AG04450 (cell line): ENCODE measurements around the gene CENPK. TPM values are rescaled to one million over a fixed set of nuclear protein-coding genes. Genes with fewer than 3 reads are reported as not detected.

ENCODE experiments used
- CTCF ChIA-PET: fragments of 300-600, 350-600 bp; formaldehyde crosslinking; extraction: SDS; loops from one replicate; lab custom pipeline; 2022; ENCODE audit warnings: antibody characterized with exemption, inconsistent platforms; lab: Charles Lee
- POLR2A ChIA-PET: fragments of 350-600 bp; formaldehyde crosslinking; extraction: SDS; loops from one replicate; lab custom pipeline; 2021; ENCODE audit warnings: antibody characterized with exemption, inconsistent platforms; lab: Yijun Ruan, JAX
- DNase-seq: peaks from one replicate; pipeline ENCODE4 v3.0.0-alpha.2; 2011; ENCODE audit warnings: low read depth, low spot score
- H3K27ac ChIP-seq: one replicate; pipeline ENCODE4 v1.5.1; 2012; ENCODE audit warnings: low read depth, low read length, control low read depth
- H3K27me3 ChIP-seq: one replicate; pipeline ENCODE4 v1.6.0; 2012; ENCODE audit warnings: low read length; ENCODE audit not compliant: control insufficient read depth, insufficient read depth
- H3K4me3 ChIP-seq: 2 replicates; pipeline ENCODE4 v1.5.1; 2011; ENCODE audit warnings: mild to moderate bottlenecking, low read depth, low read length, control low read depth
- H3K9me3 ChIP-seq: 2 replicates; pipeline ENCODE4 v1.5.1; 2012; ENCODE audit warnings: low read length; ENCODE audit not compliant: control insufficient read depth, insufficient read depth
- polyA plus RNA-seq: library from polyadenylated mRNA; depleted of rRNA; stranded (reverse); fragments of >200 nt; gene quantifications from 2 replicates; pipeline ENCODE4 v1.2.3, GENCODE V29; 2011
- TF ChIP-seq, protein P1 (sequence below): IDR thresholded peaks from 2 replicates; pipeline ENCODE4 v1.5.1; 2011; ENCODE audit warnings: low read depth, low read length, control low read depth, inconsistent platforms

Gene CENPK
- polyA plus RNA-seq, 1 experiment: 6.4 TPM

DNA sequence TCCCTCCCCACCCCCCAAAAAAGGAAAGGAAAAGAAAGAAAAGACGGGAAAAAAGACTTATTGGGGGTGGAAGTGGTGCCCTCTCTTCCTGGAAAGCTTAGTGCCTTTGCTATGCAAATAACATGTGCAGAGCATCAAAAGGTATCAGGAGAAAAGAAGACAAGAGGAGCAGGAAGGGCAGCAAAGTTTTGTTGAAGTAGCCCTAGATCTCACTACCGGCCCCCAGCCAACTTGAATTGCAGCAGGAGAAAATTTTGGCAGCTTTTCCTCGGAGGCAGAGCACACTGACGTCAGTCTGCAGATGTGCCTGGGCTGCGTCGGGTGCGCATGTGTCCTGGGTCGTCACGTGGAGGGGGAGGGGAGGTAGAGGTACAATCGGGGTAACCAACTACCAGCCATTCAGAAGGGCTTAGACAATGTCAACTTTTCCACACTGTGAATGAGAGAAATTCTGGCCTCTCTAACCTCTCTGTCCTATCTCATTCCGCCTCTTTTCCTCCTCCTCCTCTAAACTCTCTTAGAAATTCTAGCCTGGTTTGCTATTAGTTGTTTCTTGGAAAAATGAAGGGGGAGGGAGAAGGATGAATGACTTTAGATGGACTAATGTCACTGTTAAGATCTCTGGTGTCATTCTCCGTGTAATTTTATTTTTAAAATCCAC is 81.2 kb downstream of the CENPK start, which contains the start of gene ADAMTS6:
Gene ADAMTS6, minus strand, starts transcription at position 286 of the 661 bp plus-strand sequence. CDS start 8,247 bp downstream, outside the sequence.
- Histone ChIP-seq H3K4me3 (peak within 1 kb of the TSS; percentile 68), H3K27ac (peak within 1 kb of the TSS; percentile 85), H3K27me3 (no peaks in the 10 kb centered on the region), H3K9me3 (peaks cover 7% of the 10 kb centered on the region; the same call in 1 of the 2 replicates)
- ChIA-PET POLR2A (interaction anchor here (0.6 to 4.3 kb wide), 7 partner anchors 10 to 680 kb away, joined by 3 to 31 read pairs (median 4); no protein-coding TSS in a partner anchor), CTCF (interaction anchor here (1.1 to 5.5 kb wide), 8 partner anchors 381 to 846 kb away, joined by 3 to 123 read pairs (median 19); no protein-coding TSS in a partner anchor)
- DNase-seq: peak; percentile 96
- TF ChIP-seq, protein P1, sequence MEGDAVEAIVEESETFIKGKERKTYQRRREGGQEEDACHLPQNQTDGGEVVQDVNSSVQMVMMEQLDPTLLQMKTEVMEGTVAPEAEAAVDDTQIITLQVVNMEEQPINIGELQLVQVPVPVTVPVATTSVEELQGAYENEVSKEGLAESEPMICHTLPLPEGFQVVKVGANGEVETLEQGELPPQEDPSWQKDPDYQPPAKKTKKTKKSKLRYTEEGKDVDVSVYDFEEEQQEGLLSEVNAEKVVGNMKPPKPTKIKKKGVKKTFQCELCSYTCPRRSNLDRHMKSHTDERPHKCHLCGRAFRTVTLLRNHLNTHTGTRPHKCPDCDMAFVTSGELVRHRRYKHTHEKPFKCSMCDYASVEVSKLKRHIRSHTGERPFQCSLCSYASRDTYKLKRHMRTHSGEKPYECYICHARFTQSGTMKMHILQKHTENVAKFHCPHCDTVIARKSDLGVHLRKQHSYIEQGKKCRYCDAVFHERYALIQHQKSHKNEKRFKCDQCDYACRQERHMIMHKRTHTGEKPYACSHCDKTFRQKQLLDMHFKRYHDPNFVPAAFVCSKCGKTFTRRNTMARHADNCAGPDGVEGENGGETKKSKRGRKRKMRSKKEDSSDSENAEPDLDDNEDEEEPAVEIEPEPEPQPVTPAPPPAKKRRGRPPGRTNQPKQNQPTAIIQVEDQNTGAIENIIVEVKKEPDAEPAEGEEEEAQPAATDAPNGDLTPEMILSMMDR: no peak

DNA sequence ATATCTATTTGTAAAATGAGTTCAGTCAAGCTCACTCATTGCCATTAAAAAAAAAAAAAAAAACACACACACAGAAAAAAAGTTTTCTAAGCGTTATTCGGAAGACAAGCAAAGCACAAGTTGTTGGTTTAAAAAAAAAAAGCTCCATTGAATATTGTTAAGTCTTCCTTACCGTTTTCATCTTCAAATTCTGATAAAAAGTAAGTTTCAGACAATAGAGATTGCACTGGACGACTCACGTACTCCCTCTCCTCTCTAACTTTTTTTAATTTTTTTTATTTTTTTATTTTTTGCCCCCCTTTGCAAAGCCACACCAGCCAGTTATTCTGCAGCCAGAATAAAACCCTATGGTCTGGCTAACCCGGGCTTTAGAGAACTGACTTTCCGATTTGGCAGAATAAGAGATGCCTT is 81.8 kb downstream of the CENPK start:
- ChIA-PET POLR2A (interaction anchor here (0.6 to 4.3 kb wide), 7 partner anchors 9 to 679 kb away, joined by 3 to 31 read pairs (median 4); no protein-coding TSS in a partner anchor), CTCF (interaction anchor here (0.6 to 5.5 kb wide), 6 partner anchors 283 to 847 kb away, joined by 3 to 123 read pairs (median 4); no protein-coding TSS in a partner anchor)
- TF ChIP-seq, protein P1: no peak
- DNase-seq: no peak
- H3K4me3 ChIP-seq: peak overlapping the region; percentile 68
- H3K27ac ChIP-seq: peak overlapping the region; percentile 85
- peaks cover 7% of the 10 kb centered on the region; the same call in 1 of the 2 replicates for H3K9me3 ChIP-seq
- H3K27me3 ChIP-seq: no peaks in the 10 kb centered on the region

GRCh38 chr5:65480306-65480865 is 82.6 kb downstream of the CENPK start:
- H3K9me3 ChIP-seq: peaks cover 2% of the 10 kb centered on the region; the same call in 1 of the 2 replicates
- ChIA-PET CTCF (interaction anchor here (0.6 to 5.5 kb wide), 9 partner anchors 67 to 846 kb away, joined by 3 to 123 read pairs (median 4); no protein-coding TSS in a partner anchor), POLR2A (interaction anchor here (0.6 to 4.3 kb wide), 9 partner anchors 8 to 678 kb away, joined by 3 to 31 read pairs (median 5); no protein-coding TSS in a partner anchor)
- peak overlapping the region; percentile 68 for H3K4me3 ChIP-seq
- TF ChIP-seq, protein P1: no peak
- H3K27ac ChIP-seq: peak overlapping the region; percentile 85
- no peaks in the 10 kb centered on the region for H3K27me3 ChIP-seq
- peak; percentile 83 for DNase-seq

DNA sequence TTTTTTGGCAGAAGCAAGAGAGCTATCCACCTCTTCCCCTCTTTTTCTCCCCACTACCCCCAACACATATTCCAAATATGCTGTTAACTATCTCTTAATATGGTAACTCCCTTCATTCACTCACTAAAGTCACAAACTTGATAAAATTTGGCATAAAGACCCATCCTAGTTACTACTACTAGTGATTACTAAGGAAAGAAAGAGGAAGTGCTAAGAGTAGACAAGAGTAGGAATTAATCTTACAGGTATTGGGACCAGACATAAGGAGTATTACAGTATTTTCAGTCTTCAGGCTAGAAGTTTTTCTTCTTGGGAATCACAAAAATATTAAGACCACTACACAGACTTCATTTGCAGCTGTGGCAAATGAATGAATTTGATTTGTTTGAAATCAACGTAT is 83.4 kb downstream of the CENPK start:
- ChIA-PET POLR2A (interaction anchor here (0.8 kb wide), 1 partner anchor 352 kb away, joined by 3 read pairs; no protein-coding TSS in a partner anchor), CTCF (interaction anchor here (1.0 kb wide), 1 partner anchor 669 kb away, joined by 6 read pairs; no protein-coding TSS in a partner anchor)
- H3K4me3 ChIP-seq: peak overlapping the region; percentile 68
- no peak for DNase-seq
- H3K9me3 ChIP-seq: no peaks in the 10 kb centered on the region
- H3K27ac ChIP-seq: no peak overlapping the region
- TF ChIP-seq, protein P1: no peak
- H3K27me3 ChIP-seq: no peaks in the 10 kb centered on the region
